NB4 (cell line): ENCODE measurements around the gene TRMT1.
"Not testable (repeated sequence)": the region's sequence is repeated elsewhere in the genome, so short reads cannot be mapped to it uniquely, and the experiment has no call there.

Experiments used
- DNase-seq: peaks from one replicate; pipeline ENCODE4 v3.0.0; 2010; ENCODE audit warnings: low read depth
- H3K4me3 ChIP-seq: one replicate; pipeline ENCODE4 v1.5.1; 2011; ENCODE audit warnings: mild to moderate bottlenecking, low read depth, low read length, moderate library complexity
- CTCF ChIP-seq: IDR thresholded peaks from one replicate; pipeline ENCODE4 v1.5.1; 2012; ENCODE audit warnings: low read depth, low read length
- MAX ChIP-seq: IDR thresholded peaks from 2 replicates; pipeline ENCODE4 v1.6.1; 2011; ENCODE audit warnings: low read depth, low read length
- MYC ChIP-seq: IDR thresholded peaks from 2 replicates; pipeline ENCODE4 v1.6.1; 2011; ENCODE audit warnings: low read depth, low read length
- POLR2A ChIP-seq: IDR thresholded peaks from 2 replicates; pipeline ENCODE4 v1.6.1; 2011; ENCODE audit warnings: mild to moderate bottlenecking; ENCODE audit not compliant: insufficient read length; ENCODE audit errors: extremely low read depth

TRMT1 gene

GRCh38 chr19:13150931-13151604, 34.5 kb upstream of the TRMT1 start:
- no peak for TF ChIP-seq POLR2A
- no peak for TF ChIP-seq MYC
- peak; percentile 46 for DNase-seq
- peak overlapping the region; percentile 92 for H3K4me3 ChIP-seq

GRCh38 chr19:13150187-13150930, 33.8 kb upstream of the TRMT1 start, which contains the start of the genes IER2 and STX10:
Gene IER2, plus strand, starts transcription at chr19:13150411. Its CDS starts 2,776 bp downstream, at chr19:13153187.
Gene STX10, minus strand, starts transcription at chr19:13150375. Its CDS starts 202 bp downstream, at chr19:13150173.
- DNase-seq = peak; percentile 94
- TF ChIP-seq MAX (peak; percentile 88), POLR2A (peak; percentile 38), CTCF (no peak), MYC (peak; percentile 87)

GRCh38 chr19:13149628-13150186, 33.2 kb upstream of the TRMT1 start:
- TF ChIP-seq CTCF (no peak), POLR2A (no peak), MYC (no peak), MAX (no peak; the same call in 1 of the 2 replicates)
- DNase-seq = peak; percentile 79
- peak overlapping the region; percentile 92 for H3K4me3 ChIP-seq

More at GRCh38 chr19:13150187-13150930, 33.8 kb upstream of the TRMT1 start, which contains the start of the genes IER2 and STX10:
- peak within 1 kb of the TSS; percentile 92 for H3K4me3 ChIP-seq

- not testable (repeated sequence) for DNase-seq
- H3K4me3 ChIP-seq = peak overlapping the region; percentile 92
These were observed 32.7 kb upstream of the TRMT1 start for GRCh38 chr19:13149173-13149627.

- no peak overlapping the region for H3K4me3 ChIP-seq
- peak; percentile 58 for DNase-seq
- TF ChIP-seq MYC (no peak), CTCF (no peak), POLR2A (no peak), MAX (no peak)
These were observed 30.4 kb upstream of the TRMT1 start for GRCh38 chr19:13146763-13147563.

- no peak for DNase-seq
- TF ChIP-seq CTCF (no peak), POLR2A (no peak), MYC (no peak), MAX (no peak)
- no peak overlapping the region for H3K4me3 ChIP-seq
These were observed 23.2 kb upstream of the TRMT1 start for GRCh38 chr19:13139633-13140311.
